ENCODE measurements around the gene SOCS1. TPM values are rescaled to one million over a fixed set of nuclear protein-coding genes. Genes with fewer than 3 reads are reported as not detected.
A peak's percentile ranks its signal among the peaks of the same experiment; 100 is the strongest.

The SOCS1 gene
- total and polyA plus RNA-seq, 9 of the 15 experiments (the other 6 are each of a cell fraction or from before 2014, with no cell fraction given) = 0.04 to 7.5 (median 2.3) TPM

GRCh38 chr16:11235703-11235991 is 20.4 kb downstream of the SOCS1 start:
- H3K27me3 ChIP-seq (ENCODE audit: control insufficient read depth in 2 of 2, insufficient read depth in 2 of 2, low read length in 2 of 2) = no peaks in the 10 kb centered on the region
- FAIRE-seq (no peak), DNase-seq (ENCODE audit: extremely low read depth in 1 of 4, low spot score in 3 of 4) (no peak), ATAC-seq (no peak)
- no peak overlapping the region for H3K4me2 ChIP-seq (ENCODE audit: insufficient read depth, low read length)
- H3K9me1 ChIP-seq (ENCODE audit: control insufficient read depth, insufficient read depth, low read length) = no peaks in the 10 kb centered on the region
- no peaks in the 10 kb centered on the region for H4K20me1 ChIP-seq (replicated peaks; ENCODE audit: control insufficient read depth, insufficient read depth, low read length)
- no peak overlapping the region for H3K4me3 ChIP-seq
- in situ Hi-C loops (cut with MboI) = no loop called here
- WGBS (ENCODE audit: insufficient coverage, low coverage, missing lambda C conversion rate) = 92% methylated on average over 5 of the region's 5 CpGs
- peaks cover 59 to 68% of the 10 kb centered on the region in 2 experiments for H3K4me1 ChIP-seq (replicated peaks in 1 of 2; ENCODE audit: control insufficient read depth in 2 of 2, insufficient read depth in 2 of 2, low read length in 2 of 2)
- TF ChIP-seq SOX6 (IDR thresholded peaks at IDR 0.05) = no peak
- TF ChIP-seq ZNF561 (CRISPR knock-in tag; conservative IDR thresholded peaks at IDR 0.05) = no peak
- no peak for TF ChIP-seq DLX4 (CRISPR knock-in tag; IDR thresholded peaks at IDR 0.05)
- H3K36me3 ChIP-seq (ENCODE audit: control insufficient read depth, insufficient read depth, low read length) = no peaks in the 10 kb centered on the region
- H3K79me2 ChIP-seq (ENCODE audit: control insufficient read depth, insufficient read depth, low read length) = peaks cover 14% of the 10 kb centered on the region; the same call in 2 of the 3 replicates
- BruUV-seq (replicated peaks) = no TSS peak
- ChIA-PET POLR2A (no interaction called here), CTCF (ENCODE audit: low intra/inter-chr PET ratio) (no interaction called here)
- no peak overlapping the region for H3K27ac ChIP-seq (ENCODE audit: extremely low read depth, low read depth, low read length)
- intact Hi-C loops (cut with micrococcal nuclease) = no loop called here
- peak overlapping the region; percentile 51; the same call in 1 of the 2 replicates for H2AFZ ChIP-seq (ENCODE audit: low read depth, low read length)
- H3K9me3 ChIP-seq (replicated peaks; ENCODE audit: control insufficient read depth, insufficient read depth, low read depth, low read length) = no peaks in the 10 kb centered on the region
- H3K9ac ChIP-seq (ENCODE audit: insufficient read depth in 1 of 2, low read depth in 2 of 2, low read length in 2 of 2) = no peak overlapping the region

- no peak overlapping the region for H3K27ac ChIP-seq (ENCODE audit: extremely low read depth, low read depth, low read length)
- H2AFZ ChIP-seq (ENCODE audit: low read depth, low read length) = peak overlapping the region; percentile 51; the same call in 1 of the 2 replicates
- BruUV-seq (replicated peaks) = no TSS peak
- DNase-seq (ENCODE audit: extremely low read depth in 1 of 4, low spot score in 3 of 4) = peak in 1 of 4 experiments; percentile 41
- WGBS (ENCODE audit: insufficient coverage, low coverage, missing lambda C conversion rate) = 49% methylated on average over 13 of the region's 13 CpGs
- no peaks in the 10 kb centered on the region for H4K20me1 ChIP-seq (replicated peaks; ENCODE audit: control insufficient read depth, insufficient read depth, low read length)
- H3K4me2 ChIP-seq (ENCODE audit: insufficient read depth, low read length) = no peak overlapping the region
- peaks cover 56 to 64% of the 10 kb centered on the region in 2 experiments for H3K4me1 ChIP-seq (replicated peaks in 1 of 2; ENCODE audit: control insufficient read depth in 2 of 2, insufficient read depth in 2 of 2, low read length in 2 of 2)
- FAIRE-seq = no peak
- no peak overlapping the region; a peak in 1 of 4 replicates for H3K9ac ChIP-seq (ENCODE audit: insufficient read depth in 1 of 2, low read depth in 2 of 2, low read length in 2 of 2)
- no peaks in the 10 kb centered on the region for H3K27me3 ChIP-seq (ENCODE audit: control insufficient read depth in 2 of 2, insufficient read depth in 2 of 2, low read length in 2 of 2)
- no peaks in the 10 kb centered on the region for H3K36me3 ChIP-seq (ENCODE audit: control insufficient read depth, insufficient read depth, low read length)
- no peak for ATAC-seq
- H3K9me3 ChIP-seq (replicated peaks; ENCODE audit: control insufficient read depth, insufficient read depth, low read depth, low read length) = no peaks in the 10 kb centered on the region
- CTCF ChIA-PET (ENCODE audit: low intra/inter-chr PET ratio) = no interaction called here
- POLR2A ChIA-PET = interaction anchor here (2.5 kb wide), 1 partner anchor 19 kb away, joined by 8 read pairs; no protein-coding TSS in a partner anchor
- peaks cover 14% of the 10 kb centered on the region; the same call in 2 of the 3 replicates for H3K79me2 ChIP-seq (ENCODE audit: control insufficient read depth, insufficient read depth, low read length)
- intact Hi-C loops (cut with micrococcal nuclease) = no loop called here
- no peak overlapping the region for H3K4me3 ChIP-seq
- H3K9me1 ChIP-seq (ENCODE audit: control insufficient read depth, insufficient read depth, low read length) = no peaks in the 10 kb centered on the region
- in situ Hi-C loops (cut with MboI) = no loop called here
- TF ChIP-seq THAP12 (CRISPR knock-in tag; IDR thresholded peaks at IDR 0.05) (no peak), CEBPB (tag; IDR thresholded peaks at IDR 0.05) (peak; percentile 59), KLF16 (IDR thresholded peaks at IDR 0.05) (no peak), POLR3G (IDR thresholded peaks at IDR 0.05; ENCODE audit: extremely low read depth, insufficient read length, insufficient replicate concordance) (no peak), MEF2D (tag; conservative IDR thresholded peaks at IDR 0.05; ENCODE audit: low read depth) (no peak), KDM1A (IDR thresholded peaks at IDR 0.05) (0 out of 4 replicates have a peak, but pooled peaks of 1 of the 2 experiments have one; percentile 21), BCOR (IDR thresholded peaks at IDR 0.05) (0 out of 2 replicates have a peak, but pooled peaks have one; percentile 32), IRF9 (tag; IDR thresholded peaks at IDR 0.05) (0 out of 2 replicates have a peak, but pooled peaks have one; percentile 9)
Observed at GRCh38 chr16:11234884-11235702, 20.9 kb downstream of the SOCS1 start.

Data from K562 (cell line).